ENCODE results near the gene TNC.

TNC gene

GRCh38 chr9:115006660-115007059 is 111.3 kb downstream of the TNC start:
- no peak for DNase-seq

- no peak for DNase-seq
Measured at GRCh38 chr9:115005322-115005721, 112.6 kb downstream of the TNC start.

GRCh38 chr9:115004545-115004944 is 113.4 kb downstream of the TNC start:
- no peak for DNase-seq

- peak; percentile 29 for DNase-seq
Measured at GRCh38 chr9:115002371-115003120, 115.4 kb downstream of the TNC start.

GRCh38 chr9:115000217-115000639 is 117.7 kb downstream of the TNC start:
- DNase-seq: no peak

GRCh38 chr9:114998326-114998725 is 119.6 kb downstream of the TNC start:
- DNase-seq: no peak

- DNase-seq: peak; percentile 90
Measured at GRCh38 chr9:114995681-114996221, 122.2 kb downstream of the TNC start.

- DNase-seq: no peak
Measured at GRCh38 chr9:114994768-114995167, 123.2 kb downstream of the TNC start.

- no peak for DNase-seq
Measured at GRCh38 chr9:114991861-114992260, 126.1 kb downstream of the TNC start.

- DNase-seq: no peak
Measured at GRCh38 chr9:114990901-114991300, 127.1 kb downstream of the TNC start.

GRCh38 chr9:114989600-114990410 is 128.2 kb downstream of the TNC start:
- no peak for DNase-seq

GRCh38 chr9:114988962-114989599 is 128.9 kb downstream of the TNC start:
- no peak for DNase-seq

- no peak for DNase-seq
Measured at GRCh38 chr9:114987116-114987515, 130.8 kb downstream of the TNC start.

- DNase-seq: no peak
Measured at GRCh38 chr9:114985959-114986501, 131.9 kb downstream of the TNC start.

- no peak for DNase-seq
Measured at GRCh38 chr9:114981063-114981462, 136.9 kb downstream of the TNC start.

- DNase-seq: no peak
Measured at GRCh38 chr9:114973216-114973615, 144.7 kb downstream of the TNC start.

- no peak for DNase-seq
Measured at GRCh38 chr9:114972510-114973136, 145.3 kb downstream of the TNC start.

All from NCI-H510A treated with DMSO at 0.1 percent for 48 hours (cell line).